GM19035 (cell line): ENCODE data around the gene ADCY2.

Experiments used
- ATAC-seq: cut with Tn5 transposase; IDR thresholded peaks from one replicate; pipeline ENCODE4 v1.9.1; 2021; ENCODE audit not compliant: unreplicated experiment

ADCY2 gene

GRCh38 chr5:7857361-7857760 is 461.4 kb downstream of the ADCY2 start:
- ATAC-seq, result no peak

- no peak for ATAC-seq
Measured at GRCh38 chr5:7857926-7858632, 462.1 kb downstream of the ADCY2 start.

DNA sequence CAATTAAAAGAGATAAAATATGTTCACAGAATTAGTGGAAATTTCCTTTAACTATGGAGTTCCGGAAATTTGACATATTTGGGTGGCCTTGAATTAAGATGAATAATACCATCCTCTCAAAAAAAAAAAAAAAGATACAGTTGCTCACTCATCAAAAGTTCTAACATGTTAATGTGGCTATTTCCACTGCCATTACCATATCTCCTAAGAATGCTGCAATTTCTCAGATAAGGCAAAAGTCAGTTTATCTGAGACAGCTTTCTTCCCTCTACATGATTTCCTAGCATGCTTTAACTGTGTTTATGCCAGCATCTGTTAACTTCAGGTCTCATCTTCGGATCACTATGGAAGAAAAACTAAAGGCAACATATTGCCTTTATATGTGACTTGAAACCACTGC is 470.3 kb downstream of the ADCY2 start:
- no peak for ATAC-seq

GRCh38 chr5:7867260-7867659 is 471.3 kb downstream of the ADCY2 start:
- no peak for ATAC-seq

DNA sequence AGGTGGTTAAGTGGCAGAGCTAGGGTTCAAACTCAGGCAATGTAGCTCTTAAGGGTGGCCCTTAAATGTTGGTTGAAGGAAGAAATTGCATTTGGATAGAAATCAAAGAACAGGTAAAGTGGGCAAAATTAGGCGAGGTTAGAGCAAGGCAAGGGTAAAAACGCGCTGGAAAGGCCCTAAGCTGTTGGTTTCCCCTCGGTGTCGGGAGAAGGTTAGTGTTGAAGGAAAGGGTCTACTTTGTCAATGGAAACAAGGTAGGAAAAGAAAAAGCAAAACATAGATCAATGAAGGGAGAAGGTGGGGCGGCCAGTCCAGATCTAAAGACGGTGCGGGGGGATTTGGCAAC is 472.5 kb downstream of the ADCY2 start:
- peak; percentile 0 for ATAC-seq

DNA sequence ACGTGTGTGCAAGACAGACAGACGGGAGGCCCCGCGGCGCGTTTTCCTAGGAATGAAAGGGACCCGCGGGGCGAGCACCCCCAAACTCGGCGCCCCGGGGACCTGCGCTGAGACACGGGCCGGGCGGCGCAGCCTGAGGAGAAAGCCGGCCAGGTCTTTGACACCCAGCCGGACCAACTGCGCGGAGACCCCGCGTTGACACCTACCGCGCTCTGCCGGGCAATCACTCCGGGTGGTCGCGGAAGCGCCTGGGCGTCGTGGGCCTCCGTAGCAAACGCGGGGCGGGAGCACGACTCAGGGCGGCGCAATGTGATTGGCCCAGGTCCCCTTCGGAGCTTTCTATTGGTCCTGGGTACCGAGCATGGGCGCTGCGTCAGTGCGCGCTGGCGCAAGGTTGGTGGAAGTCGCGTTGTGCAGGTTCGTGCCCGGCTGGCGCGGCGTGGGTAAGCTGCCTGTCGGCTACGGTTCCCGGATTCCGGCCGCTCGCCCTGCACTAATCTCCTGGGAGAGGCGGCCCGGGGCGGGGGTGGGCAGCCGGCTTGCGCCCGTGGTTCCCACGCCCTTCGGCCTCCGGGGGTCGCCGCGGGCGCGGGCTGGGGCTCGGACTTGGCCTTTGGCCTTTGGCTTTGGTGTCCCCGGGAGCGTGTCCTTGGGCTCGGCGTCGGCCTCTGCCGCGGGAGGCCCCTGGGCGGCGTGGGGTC is 473.0 kb downstream of the ADCY2 start, which contains the start of the genes FASTKD3 and MTRR:
FASTKD3 (minus strand) TSS at position 259 of the 701 bp plus-strand sequence. CDS start 948 bp downstream, outside the sequence.
MTRR (plus strand) TSS at position 376 of the 701 bp plus-strand sequence. CDS start 1,647 bp downstream, outside the sequence.
- ATAC-seq, result peak; percentile 99

DNA sequence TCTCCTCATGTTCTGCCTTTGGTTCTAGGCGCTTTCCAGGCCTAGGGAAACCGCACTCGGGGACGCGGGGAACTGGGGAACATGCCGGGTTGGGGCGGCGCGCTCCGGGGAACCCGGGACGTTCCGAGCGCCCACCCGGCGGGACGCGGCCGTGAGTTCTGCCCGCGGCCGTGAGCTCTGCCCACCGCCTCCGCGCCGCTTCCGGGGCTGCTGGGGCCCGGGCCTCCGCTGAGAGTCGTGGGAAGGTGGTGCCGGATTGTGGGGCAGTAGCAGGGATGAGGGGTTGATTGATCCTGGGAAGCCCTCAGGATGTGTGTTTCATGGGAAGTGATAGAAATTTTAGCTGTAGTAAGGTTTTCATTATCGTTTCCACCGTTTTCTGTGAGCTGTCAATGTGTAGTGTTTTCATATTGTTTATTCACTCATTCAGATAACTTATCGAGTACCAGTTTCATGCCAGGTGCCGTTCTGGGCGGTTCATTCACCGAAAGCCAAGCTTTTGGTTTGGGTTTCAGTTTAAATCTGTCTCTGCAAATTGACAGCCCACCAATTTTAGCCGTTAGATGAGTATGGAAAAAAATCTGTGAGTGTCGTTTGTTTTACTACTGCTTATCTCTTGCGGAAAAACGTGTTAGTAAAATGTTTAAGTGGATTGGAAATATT is 473.7 kb downstream of the ADCY2 start:
- ATAC-seq, result peak; percentile 42

DNA sequence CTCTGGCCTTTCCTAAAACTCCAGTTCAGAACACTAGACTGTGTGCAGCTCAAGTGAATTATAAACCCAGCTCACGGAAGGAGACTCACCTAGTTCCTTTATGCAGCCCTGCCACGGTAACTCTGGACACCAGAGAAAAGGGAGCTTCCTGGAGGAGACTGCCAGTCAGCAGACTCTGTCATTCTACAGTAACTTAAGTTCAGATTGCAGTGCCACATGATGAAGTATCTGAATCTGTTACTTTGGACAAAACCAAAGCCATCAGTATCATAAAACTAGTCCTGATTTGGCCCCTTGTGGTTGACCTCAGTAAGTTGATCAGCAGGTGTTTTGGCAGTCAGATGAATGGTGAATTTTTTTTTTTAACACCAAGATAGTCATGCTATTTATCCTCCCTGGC is 475.7 kb downstream of the ADCY2 start:
- ATAC-seq, result no peak

GRCh38 chr5:7872517-7873130 is 476.7 kb downstream of the ADCY2 start:
- ATAC-seq, result no peak

DNA sequence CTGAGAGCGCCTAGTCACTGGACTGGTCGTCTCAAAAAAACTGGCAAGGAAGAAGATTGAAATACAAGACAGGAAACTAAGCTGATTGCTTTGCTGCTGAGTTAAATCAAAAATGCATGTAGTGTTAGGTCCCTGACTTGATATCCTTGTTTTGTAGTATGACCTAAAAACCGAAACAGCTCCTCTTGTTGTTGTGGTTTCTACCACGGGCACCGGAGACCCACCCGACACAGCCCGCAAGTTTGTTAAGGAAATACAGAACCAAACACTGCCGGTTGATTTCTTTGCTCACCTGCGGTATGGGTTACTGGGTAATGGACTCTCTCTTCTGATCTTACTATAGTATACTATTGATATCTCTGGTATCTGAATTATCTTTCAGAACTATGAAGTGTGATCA is 477.3 kb downstream of the ADCY2 start:
- ATAC-seq, result no peak

DNA sequence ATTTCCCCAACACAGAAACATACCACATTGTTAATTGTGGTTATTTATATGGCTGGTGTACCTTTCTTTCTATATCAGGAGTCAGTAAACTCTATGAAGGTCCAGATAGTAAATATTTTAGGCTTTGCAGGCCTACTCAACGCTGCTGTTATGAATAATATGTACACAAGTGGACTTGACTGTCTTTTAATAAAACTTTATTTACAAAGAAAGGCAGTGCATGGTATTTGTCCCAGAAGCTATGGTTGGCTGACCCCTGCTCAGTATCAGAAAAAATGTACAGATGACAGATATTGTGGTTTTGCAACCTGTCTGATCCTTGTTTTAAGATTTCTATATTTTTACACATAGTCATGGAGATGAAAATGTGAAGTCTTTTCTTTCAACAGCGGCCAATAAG is 478.7 kb downstream of the ADCY2 start:
- ATAC-seq, result no peak

DNA sequence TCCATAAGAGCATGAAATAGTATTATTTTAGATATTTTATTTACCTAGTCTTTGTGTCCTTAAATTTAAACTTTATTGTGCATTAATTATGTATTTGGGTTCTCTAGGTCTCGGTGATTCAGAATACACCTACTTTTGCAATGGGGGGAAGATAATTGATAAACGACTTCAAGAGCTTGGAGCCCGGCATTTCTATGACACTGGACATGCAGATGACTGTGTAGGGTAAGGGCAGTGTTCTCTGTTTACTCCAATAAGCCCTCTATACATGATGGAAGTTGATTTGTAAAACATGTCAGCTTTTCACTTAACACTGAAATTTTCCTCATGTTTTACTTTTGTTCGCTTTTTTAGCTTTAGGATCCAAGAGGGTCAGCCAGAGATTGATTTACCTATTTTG is 479.2 kb downstream of the ADCY2 start:
- no peak for ATAC-seq

DNA sequence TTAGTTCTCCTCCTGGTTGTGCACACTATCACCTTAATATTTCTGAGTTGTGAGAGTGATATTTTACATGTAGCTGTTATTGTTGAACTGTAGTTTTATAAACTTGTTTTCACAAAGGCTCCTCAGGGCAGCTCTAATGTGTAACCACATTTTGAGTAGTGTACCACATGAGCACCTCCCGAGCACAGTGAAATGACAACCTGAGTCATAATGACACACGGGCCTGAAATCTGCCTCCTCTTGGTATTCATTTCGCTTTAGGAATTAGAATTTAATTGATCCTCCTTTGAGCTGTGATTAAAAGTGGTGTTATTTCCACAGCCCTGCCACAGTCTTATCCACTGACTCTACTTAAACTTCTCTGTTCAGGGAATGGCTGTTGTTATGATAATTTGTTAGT is 480.9 kb downstream of the ADCY2 start:
- peak; percentile 50 for ATAC-seq

DNA sequence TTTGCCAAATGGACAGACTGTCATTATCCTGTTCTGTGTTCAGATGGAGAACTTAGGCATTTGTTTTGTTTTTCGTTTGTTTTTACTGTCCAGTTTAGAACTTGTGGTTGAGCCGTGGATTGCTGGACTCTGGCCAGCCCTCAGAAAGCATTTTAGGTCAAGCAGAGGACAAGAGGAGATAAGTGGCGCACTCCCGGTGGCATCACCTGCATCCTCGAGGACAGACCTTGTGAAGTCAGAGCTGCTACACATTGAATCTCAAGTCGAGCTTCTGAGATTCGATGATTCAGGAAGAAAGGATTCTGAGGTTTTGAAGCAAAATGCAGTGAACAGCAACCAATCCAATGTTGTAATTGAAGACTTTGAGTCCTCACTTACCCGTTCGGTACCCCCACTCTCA is 481.9 kb downstream of the ADCY2 start:
- ATAC-seq, result no peak

DNA sequence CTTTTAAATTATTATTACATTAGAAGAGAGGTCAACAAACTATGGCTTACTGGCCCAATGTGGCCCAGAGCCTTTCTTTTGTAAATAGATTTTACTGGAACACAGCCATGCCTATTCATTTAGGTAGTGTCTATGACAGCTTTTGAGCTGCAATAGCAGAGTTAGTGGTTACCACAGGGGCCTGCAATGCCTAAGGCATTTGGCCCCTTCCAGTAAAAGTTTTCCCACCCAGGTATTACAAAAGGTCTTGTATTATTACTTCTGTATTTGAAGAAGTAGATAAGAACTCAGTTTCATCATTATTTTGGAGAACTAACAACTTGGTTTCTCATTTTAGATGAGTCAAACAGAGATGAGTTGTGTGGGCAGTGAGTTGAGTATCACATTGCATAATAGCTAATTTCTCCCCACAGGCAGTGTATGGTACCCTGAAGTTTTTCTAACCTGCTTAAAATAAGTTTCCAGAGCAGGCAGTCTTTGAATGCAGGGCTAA is 482.5 kb downstream of the ADCY2 start:
- ATAC-seq, result peak; percentile 98
